ENCODE results near the gene CCDC8.
"Not testable (repeated sequence)": the region's sequence is repeated elsewhere in the genome, so short reads cannot be mapped to it uniquely, and the experiment has no call there.

The CCDC8 gene

GRCh38 chr19:46381346-46381745, 32.0 kb downstream of the CCDC8 start:
- DNase-seq = no peak

DNA sequence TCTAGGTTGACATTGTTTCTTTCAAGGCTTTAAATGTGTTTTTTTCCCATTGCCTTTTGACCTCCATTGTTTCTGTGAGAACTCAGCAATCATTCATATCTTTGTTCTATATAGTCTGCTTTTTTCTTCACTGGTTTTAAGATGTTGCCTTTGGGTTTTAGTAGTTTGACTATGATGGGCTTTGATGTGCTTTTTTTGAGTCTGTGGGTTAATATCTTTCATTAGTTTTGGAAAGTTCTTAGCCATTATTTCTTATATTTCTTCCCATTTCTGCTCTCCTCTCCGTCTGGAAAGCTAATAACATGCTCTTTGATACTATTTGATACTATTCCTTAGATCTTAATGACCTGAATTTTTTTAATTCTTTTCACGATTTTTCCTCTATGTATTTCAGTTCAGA, 32.7 kb downstream of the CCDC8 start:
- DNase-seq = no peak

GRCh38 chr19:46378268-46378667, 35.1 kb downstream of the CCDC8 start:
- DNase-seq = no peak

- DNase-seq = no peak
Observed at GRCh38 chr19:46376241-46377153, 36.9 kb downstream of the CCDC8 start.

DNA sequence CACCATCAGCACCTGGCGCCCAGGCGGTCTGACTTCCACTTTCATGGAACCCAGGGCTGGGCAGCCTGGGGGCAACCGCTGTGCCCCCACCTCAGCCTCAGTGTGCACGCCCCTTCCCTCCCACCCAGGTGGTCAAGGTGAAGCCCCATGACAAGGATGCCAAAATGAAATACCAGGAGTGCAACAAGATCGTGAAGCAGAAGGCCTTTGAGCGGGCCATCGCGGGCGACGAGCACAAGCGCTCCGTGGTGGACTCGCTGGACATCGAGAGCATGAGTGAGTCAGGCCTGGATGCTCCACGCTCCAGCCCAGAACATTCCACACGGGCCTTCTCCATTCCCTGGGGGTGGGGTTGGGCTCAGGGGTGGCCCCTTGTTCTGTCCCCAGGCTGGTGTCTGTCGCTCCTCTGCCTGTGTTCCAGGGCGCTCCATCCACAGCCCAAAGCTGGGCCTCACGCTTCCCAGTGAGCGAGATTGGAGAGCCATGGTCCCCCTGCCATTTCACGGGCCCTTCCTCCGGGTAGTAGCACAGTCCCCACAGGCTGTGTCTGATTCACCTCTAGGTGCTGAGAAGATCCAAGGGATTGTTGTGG, 37.8 kb downstream of the CCDC8 start:
- DNase-seq = not testable (repeated sequence)

DNA sequence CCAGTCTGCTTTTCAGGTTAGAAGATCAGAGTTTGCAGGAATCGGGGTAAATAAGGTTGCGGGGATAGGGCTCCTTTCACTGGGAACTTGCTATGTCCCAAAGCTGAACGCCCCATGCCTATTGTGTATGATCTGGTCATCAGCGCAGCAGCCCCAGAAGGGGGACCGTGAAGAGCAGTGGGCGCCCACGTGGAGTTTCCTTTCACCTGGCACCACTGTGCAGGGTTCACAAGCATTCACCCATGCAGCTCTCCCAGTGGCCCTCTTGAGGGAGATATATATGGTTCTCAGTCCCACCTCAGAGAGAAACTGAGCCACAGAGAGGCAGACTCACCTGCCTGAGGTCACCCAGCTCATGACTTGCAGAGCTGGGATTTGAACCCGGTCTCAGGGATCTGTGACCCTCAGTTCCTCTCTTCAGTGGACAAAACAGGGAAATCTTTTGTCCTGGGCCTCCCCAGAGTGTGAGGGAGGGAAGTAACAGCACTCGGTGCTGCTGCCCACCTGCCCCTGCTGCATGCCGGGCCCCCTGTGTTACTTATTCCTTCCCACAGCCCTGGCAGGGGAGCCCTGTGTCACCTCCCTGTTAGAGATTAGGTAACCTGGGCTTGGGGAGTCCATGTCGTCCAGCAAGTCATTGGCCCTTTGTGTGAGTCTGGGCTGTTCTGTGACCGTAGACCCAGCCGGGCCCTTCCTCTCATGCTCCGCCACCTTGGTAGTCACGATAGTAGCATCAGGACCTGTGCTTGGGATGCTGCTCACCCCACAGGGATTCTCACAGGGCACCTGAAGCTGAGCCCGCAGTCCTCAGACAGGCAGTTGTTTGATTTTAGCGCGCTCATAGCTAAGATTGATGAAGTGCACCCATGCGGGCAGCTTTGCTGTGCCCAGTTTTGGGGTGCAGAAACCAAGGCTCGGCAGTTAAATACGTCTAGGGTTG, 38.6 kb downstream of the CCDC8 start:
- no peak for DNase-seq

DNA sequence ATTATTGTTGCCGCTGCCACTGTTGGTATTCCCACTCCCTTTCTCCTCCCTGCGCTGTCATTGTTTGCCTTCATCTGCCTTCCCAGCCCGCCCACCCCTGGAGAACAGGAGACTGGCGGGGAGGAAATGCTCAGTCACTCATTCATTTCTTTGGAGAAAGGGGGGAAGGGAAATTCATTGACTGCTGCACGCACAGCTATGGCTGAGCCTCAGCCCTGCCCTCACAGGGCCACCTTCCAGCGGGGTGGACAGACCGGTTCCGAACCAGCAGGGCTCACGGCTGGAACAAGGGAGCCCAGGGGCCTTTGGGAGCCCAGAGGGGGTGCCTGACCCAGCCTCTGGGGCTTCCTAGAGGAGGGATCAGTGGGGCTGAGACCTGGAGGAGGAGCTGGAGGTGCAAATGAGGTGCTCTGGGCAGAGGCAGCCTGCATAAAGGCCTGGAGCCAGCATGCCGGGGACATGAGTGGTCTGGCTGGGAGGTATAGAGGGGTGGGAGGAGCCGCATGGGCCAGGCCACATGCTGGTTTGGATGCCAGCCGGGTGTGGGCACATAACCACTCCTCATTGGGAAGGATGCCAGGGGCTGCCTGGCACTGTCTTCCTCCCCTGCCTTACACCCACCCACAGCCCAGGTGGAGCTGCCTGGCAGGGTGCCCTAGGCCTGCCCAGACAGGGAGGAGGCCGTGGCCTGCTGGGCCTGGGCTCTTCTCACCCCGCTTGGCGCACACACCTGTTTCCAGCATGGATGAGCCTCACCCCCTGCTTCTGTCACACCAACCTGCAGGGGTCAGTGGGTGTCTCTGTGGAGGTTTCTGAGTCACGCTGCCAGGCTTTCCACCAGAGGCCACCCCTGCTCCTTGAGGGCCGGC, 39.6 kb downstream of the CCDC8 start:
- no peak for DNase-seq

GRCh38 chr19:46372901-46373490, 40.4 kb downstream of the CCDC8 start:
- DNase-seq = no peak

DNA sequence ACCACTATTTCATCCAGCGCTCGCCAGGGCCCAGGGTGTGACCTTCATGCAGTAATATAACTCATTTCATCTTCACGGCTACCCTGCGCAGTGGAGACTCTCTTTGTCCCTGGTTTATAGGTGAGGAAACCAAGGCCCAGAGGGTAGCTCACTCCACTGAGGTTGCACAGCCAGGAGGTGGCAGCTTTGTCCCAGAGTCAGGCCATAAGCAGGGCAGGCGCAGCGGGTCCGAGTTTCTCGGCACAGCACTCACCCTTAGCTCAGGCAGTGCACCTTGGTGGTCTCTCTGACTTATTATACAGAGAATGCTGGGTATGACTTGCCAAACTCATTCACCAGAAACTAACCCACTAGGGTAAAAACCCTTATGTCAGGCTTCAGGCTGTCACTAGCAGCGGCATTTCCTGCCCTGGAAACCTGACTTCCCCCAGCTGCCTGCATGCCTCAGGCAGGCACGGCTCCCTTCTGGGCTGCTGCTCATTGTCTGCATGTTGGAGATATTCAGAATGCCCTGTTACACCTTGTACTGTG, 41.9 kb downstream of the CCDC8 start:
- no peak for DNase-seq

DNA sequence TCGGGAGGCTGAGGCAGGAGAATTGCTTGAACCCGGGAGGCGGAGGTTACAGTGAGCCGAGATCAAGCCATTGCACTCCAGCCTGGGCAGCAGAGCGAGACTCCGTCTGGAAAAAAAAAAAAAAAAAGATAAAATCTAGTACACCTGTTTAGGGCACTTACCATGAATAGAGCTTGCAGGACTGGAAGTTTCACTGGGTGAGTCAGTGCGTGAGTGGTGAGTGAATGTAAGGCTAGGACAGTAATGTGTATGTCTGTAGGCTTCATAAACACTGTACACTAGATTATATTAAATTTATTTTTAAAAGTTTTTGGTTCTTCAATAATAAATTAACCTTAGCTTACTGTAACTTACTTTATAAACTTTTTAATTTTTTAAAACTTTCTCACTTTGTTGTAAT, 43.5 kb downstream of the CCDC8 start:
- DNase-seq = no peak

DNA sequence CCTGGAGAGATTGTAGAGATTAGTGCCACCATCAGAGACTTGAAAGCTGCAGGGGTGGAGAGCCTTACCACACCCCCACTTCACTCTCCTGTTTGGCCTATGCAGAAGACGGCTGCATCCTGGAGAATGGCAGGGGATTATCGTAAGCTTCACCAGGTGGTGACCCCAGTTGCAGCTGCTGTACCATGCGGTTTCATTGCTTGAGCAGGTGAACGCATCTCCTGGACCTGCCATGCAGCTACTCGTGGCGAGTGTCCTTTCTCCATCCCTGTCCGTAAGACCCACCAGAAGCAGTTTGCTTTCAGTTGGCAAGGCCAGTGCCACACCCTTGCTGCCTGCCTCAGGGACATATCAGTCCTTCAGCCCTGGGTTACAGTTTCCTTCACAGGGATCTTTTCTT, 45.2 kb downstream of the CCDC8 start:
- DNase-seq = no peak

DNA sequence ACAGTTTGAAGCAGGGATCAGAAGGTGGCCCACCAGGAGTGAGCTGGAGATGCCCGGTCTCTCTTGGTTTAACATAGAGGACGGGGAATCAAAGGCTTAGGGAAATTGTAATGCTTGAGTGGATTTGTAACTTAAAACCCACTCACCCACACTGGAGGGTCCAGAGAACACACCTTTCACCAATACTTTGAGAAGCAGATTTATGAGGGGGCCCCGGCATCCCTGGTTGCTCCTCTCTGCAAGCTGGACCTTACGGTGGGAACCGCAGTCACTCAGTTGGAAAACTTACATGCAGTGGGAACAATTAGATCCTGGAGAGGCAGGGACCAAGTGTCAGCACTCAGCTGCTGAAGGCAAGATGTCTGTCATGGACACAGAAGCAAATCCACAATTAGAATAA, 45.9 kb downstream of the CCDC8 start:
- DNase-seq = no peak

DNA sequence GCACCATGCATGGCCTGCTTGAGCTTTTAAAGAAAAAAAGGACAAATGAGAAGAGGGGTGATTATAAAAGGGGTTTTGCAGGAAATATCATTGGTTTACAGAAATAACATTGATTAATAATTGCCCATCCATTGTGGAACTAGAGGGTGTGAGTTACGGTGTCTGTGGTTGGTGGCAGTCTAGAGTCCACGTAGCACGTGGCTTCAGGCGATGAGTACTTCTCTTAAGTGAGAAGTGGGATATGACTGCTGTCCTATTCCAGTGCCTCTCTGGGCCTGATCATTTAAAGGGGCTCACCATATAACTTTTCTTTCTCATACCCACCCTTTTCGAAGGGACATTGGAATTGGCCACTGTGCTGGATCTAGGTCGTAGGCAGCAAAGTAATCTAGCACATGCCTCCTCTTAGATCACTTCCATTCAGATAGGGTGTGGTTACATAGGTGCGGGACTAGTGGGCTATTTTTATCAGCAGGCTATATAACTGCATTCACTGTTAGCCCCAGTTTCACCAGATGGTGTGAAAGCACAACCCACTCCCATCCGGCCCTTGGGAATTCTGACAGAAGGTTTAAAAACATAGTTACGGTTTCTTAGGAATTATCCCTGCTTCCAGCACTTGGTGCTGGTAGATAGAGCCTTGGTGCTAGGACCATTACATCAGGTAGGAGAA, 46.6 kb downstream of the CCDC8 start:
- no peak for DNase-seq

GRCh38 chr19:46365561-46365960, 47.8 kb downstream of the CCDC8 start:
- no peak for DNase-seq

- no peak for DNase-seq
Observed at GRCh38 chr19:46364359-46364758, 49.0 kb downstream of the CCDC8 start.

GRCh38 chr19:46361915-46362314, 51.4 kb downstream of the CCDC8 start:
- DNase-seq = no peak
